IPS-18c (cell line): ENCODE measurements around the gene SRP9.
"Not testable (repeated sequence)": the region's sequence is repeated elsewhere in the genome, so short reads cannot be mapped to it uniquely, and the experiment has no call there.

Source experiments
- H3K4me3 ChIP-seq: 2 replicates; pipeline ENCODE4 v1.7.0; 2013; ENCODE audit warnings: low read depth, mild to moderate bottlenecking, low read length, moderate library complexity; ENCODE audit not compliant: insufficient read depth
- H3K9me3 ChIP-seq: one replicate; pipeline ENCODE4 v1.6.1; 2013; ENCODE audit warnings: mild to moderate bottlenecking, low read length, moderate library complexity; ENCODE audit not compliant: control insufficient read depth, insufficient read depth

Gene SRP9

GRCh38 chr1:225768662-225769426 is 8.8 kb upstream of the SRP9 start:
- no peak overlapping the region for H3K4me3 ChIP-seq

GRCh38 chr1:225769687-225770086 is 7.9 kb upstream of the SRP9 start:
- H3K4me3 ChIP-seq = no peak overlapping the region
- H3K9me3 ChIP-seq = no peaks in the 10 kb centered on the region

More at GRCh38 chr1:225768662-225769426, 8.8 kb upstream of the SRP9 start:
- H3K9me3 ChIP-seq = no peaks in the 10 kb centered on the region

GRCh38 chr1:225770561-225771248 is 6.9 kb upstream of the SRP9 start:
- H3K4me3 ChIP-seq = no peak overlapping the region
- H3K9me3 ChIP-seq = no peaks in the 10 kb centered on the region

- Histone ChIP-seq H3K4me3 (no peak overlapping the region), H3K9me3 (no peaks in the 10 kb centered on the region)
Observed at GRCh38 chr1:225771661-225772322, 5.8 kb upstream of the SRP9 start.

- Histone ChIP-seq H3K4me3 (no peak overlapping the region), H3K9me3 (no peaks in the 10 kb centered on the region)
Observed at GRCh38 chr1:225772323-225772768, 5.3 kb upstream of the SRP9 start.

- Histone ChIP-seq H3K4me3 (no peak overlapping the region), H3K9me3 (no peaks in the 10 kb centered on the region)
Observed at GRCh38 chr1:225772848-225773247, 4.8 kb upstream of the SRP9 start.

- H3K9me3 ChIP-seq = no peaks in the 10 kb centered on the region
- no peak overlapping the region for H3K4me3 ChIP-seq
Observed at GRCh38 chr1:225774281-225775147, 3.1 kb upstream of the SRP9 start.

GRCh38 chr1:225776294-225776693 is 1.3 kb upstream of the SRP9 start:
- Histone ChIP-seq H3K4me3 (no peak overlapping the region), H3K9me3 (no peaks in the 10 kb centered on the region)

- Histone ChIP-seq H3K9me3 (no peaks in the 10 kb centered on the region), H3K4me3 (peak overlapping the region; percentile 54)
Observed at GRCh38 chr1:225777058-225777582, 506 bp upstream of the SRP9 start.

GRCh38 chr1:225778337-225778669 is 677 bp downstream of the SRP9 start:
- Histone ChIP-seq H3K9me3 (no peaks in the 10 kb centered on the region), H3K4me3 (peak overlapping the region; percentile 98)

- peak overlapping the region; percentile 98; the same call in 1 of the 2 replicates for H3K4me3 ChIP-seq
- H3K9me3 ChIP-seq = not testable (repeated sequence)
Observed at GRCh38 chr1:225779165-225779564, 1.5 kb downstream of the SRP9 start.

GRCh38 chr1:225780134-225780533 is 2.5 kb downstream of the SRP9 start:
- Histone ChIP-seq H3K9me3 (no peaks in the 10 kb centered on the region), H3K4me3 (no peak overlapping the region)

- Histone ChIP-seq H3K9me3 (no peaks in the 10 kb centered on the region), H3K4me3 (no peak overlapping the region)
Observed at GRCh38 chr1:225780630-225781029, 3.0 kb downstream of the SRP9 start.

GRCh38 chr1:225789142-225789541 is 11.5 kb downstream of the SRP9 start:
- H3K9me3 ChIP-seq, H3K4me3 ChIP-seq: not testable (repeated sequence)

- no peak overlapping the region for H3K4me3 ChIP-seq
- H3K9me3 ChIP-seq = peaks cover 5% of the 10 kb centered on the region
Observed at GRCh38 chr1:225794954-225795353, 17.3 kb downstream of the SRP9 start.

- H3K9me3 ChIP-seq, H3K4me3 ChIP-seq: not testable (repeated sequence)
Observed at GRCh38 chr1:225796097-225796496, 18.5 kb downstream of the SRP9 start.

- H3K4me3 ChIP-seq, H3K9me3 ChIP-seq: not testable (repeated sequence)
Observed at GRCh38 chr1:225801146-225801545, 23.5 kb downstream of the SRP9 start.
